Stimulated activated CD8-positive, alpha-beta memory T cell treated with anti-CD3 and anti-CD28 coated beads, Interleukin-4, amount 100 ng/mL, for 4 hours (primary cell): ENCODE results near the gene TNNC1.

Source experiments
- DNase-seq, 2 donors: peaks; one replicate each; pipeline ENCODE4 v3.0.0-alpha.2; 2020; ENCODE audit warnings: low read depth in 2 of 2, low spot score in 1 of 2

Gene TNNC1

GRCh38 chr3:52443791-52444687 lies 9.8 kb downstream of the TNNC1 start:
- DNase-seq = no peak

DNA sequence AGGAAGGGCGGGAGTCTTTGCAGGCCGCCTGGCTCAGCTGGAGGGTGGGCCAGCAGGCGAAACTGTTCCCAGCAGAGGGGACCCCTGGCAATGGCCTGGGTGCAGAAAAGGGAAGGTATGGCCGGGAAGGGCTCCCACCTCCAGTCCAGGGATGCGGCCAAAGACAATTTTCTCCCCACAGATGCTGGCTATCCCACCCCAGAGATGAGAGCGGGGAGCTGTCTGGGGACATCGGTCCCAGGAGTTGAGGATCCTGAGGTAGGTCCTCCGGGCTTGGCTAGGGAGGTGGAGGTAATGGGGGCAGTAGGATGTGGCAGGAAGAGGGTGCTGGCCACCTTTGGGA lies 10.6 kb downstream of the TNNC1 start:
- DNase-seq = no peak

DNA sequence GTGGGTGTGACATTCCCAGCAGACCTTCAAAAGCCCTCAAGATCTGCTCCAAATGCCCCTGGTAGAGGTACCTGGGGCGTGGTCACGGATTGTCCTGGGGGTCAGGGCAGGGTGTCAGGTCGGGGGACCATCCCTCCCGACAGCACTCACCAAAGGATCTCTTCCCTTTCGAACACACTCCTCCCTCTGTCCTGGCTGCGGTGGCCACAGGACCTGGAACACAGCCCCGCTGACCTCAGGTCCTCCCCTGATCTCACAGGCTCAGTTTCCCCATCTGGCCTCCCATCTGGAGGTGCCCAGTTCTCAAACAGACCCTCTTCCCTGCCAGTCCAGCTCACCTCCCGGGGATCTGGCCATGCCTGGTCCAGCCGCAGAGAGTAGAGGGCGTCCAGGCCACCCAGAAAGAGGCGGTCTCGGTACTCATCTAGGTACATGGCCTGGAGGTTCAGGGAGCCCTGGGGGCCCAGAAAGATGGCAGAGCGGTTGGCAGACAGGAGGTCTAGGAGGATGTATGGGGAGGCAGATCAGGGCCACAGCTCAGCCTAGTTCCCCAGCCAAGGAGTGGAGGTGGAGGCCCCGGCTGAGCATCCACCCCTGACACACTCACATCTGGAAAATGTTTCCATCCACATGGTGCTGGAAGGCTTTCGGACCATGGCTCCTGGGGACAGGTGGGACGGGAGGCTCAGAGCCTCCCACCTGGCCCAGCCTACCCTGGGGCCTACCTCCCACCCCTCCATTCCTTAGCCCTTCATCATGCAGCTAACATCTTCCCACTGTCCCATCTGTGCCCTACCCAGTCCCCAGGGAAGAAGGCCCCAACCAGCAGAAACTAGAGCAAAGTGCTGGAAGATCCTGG lies 11.2 kb downstream of the TNNC1 start:
- no peak for DNase-seq

DNA sequence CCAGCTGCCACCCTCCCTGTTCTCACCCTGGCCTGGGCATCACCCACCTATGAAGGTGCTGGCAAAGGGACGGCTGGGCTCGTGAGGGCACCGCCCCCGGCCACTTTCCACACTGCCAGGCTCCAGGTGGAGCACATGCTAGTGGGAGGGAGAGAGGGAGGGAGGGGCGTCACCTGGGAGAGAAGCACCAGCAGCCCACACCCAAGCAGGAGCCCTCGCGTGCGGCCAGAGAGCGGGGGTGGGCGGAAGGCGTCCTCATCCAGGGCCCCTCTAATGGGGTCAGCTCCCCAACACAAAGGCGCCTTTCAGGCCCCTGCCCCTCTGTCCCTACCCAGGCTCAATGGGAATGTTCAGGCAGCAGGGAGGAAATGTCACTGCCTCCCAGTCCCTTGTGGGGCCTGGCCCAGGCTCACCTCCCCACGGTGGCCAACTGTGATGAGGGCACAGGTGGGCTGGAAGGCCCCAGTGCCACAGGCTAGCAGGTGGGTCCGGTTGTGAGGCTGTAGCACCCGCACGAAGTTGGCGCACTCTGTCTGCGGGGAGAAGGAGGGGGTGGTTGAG lies 12.0 kb downstream of the TNNC1 start:
- DNase-seq = no peak

DNA sequence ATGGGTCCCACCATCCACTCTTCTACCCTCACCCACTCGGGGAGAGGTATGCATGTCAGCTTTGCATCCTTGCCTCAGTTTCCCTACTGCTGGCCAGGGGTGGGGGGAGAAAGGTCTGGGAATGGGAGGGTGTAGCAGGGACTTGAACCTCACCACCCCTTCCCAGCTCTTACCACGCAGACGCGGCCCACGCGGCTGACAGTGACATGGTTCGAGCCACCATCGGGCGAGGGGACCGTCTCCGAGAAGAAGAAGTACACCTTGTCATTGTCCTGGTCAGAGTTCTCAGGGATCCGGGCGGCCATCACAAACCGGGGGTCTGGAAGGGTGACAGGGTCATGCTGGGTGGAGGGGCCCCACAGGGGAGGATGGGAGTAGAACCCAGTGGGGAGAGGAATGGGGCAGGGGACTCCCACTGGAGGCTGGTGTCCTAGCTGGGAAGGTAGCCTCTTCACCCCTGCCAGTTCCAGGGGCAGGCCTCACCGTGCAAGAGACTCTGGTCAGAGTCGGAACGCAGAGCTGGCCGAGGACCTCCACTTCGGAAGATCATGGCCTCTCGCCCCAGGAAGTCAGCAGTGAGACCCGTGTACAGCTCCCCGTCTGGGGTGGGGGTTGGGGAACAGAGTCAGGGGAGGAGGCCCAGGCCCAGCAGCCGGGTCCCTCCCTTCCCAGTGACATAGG lies 12.6 kb downstream of the TNNC1 start:
- no peak for DNase-seq

DNA sequence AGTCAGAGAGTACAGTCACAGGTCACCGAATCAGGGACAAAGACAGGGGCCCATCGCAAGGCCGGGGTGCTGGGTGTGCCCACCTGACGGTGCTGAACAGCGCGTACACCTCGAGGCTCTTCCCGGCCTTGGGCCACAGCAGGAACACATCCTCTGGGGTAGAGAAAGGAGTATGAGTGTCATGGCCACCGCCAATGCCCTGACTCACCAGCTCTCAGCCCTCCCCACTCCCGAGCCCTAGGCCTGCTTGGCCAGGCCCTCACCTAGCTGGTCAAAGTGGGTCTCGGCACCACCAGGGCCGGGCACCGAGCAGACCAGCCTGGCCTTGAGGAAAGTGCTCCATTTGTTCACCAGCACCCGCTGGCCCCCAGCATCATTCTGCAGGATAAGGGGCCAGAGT lies 13.2 kb downstream of the TNNC1 start:
- no peak for DNase-seq

DNA sequence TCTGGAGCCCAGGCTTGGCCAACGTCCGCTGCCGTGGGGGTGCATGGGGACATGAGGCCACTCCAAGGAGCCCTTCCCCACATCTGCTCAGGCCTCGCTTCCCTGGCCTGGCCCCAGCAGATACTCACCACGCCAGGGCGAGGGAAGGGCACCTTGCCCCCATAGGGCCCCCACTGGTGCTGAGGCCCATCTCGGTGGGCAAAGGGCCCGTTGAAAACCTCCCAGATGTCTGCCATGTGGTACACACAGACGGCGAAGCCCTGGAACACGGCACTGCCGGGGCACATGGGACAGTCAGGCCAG lies 13.6 kb downstream of the TNNC1 start:
- DNase-seq = no peak

DNA sequence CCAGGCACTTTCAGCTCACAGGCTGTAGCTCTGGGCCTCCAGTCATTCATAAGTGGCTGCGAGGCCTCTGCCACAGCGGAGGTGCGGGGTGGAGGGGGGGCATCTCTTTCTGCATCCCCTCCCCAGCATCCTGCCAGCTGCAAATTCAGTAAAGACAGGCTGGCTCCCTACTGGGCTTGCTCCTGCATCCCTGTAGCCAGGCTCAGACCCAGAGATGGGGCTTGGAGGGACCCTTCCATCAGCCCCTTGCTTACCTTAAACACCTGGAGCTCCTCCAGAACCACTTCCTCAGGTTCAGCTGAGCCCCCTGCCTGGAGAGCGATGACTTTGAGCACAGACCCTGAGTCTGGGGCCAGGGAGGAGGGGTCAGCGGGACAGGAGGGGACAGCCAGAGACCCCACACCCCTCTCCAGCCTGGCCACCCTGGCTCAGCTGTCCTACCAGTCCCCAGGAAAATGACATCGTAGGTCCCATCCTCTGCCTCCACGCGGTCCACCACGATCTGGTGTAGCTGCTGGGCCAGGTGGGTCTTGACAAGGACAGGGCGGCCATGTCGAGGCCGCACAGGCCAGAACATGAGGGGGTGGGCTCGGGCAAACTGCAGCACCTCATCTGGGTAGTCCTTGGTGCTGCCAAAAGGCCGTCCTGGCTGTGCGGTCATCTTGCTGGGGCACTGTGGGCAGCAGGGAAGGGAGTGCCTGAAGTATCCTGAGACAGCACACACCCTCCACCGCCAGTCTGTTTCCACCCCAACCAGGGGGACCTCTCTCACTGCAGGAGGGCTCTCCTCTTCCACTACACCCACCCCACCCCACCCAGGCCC lies 14.2 kb downstream of the TNNC1 start:
- DNase-seq = no peak

GRCh38 chr3:52438579-52439425 lies 15.0 kb downstream of the TNNC1 start:
- DNase-seq = no peak

DNA sequence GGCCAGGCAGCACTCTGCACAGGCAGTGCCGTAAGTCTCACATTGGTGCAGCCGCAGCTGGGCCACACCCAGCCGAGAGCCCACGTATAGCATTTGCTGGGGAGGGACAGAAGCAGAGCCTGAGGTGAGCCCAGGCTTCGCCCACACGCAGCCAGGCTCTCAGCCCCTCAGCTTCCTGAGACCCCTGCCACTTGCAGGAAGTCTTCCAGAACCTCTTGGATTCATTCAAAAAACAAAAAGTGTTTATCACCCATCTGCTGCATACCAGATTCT lies 15.8 kb downstream of the TNNC1 start:
- DNase-seq = no peak

- DNase-seq = no peak
Observed at GRCh38 chr3:52437326-52438103, 16.3 kb downstream of the TNNC1 start.

- no peak for DNase-seq
Observed at GRCh38 chr3:52436500-52437149, 17.2 kb downstream of the TNNC1 start.

DNA sequence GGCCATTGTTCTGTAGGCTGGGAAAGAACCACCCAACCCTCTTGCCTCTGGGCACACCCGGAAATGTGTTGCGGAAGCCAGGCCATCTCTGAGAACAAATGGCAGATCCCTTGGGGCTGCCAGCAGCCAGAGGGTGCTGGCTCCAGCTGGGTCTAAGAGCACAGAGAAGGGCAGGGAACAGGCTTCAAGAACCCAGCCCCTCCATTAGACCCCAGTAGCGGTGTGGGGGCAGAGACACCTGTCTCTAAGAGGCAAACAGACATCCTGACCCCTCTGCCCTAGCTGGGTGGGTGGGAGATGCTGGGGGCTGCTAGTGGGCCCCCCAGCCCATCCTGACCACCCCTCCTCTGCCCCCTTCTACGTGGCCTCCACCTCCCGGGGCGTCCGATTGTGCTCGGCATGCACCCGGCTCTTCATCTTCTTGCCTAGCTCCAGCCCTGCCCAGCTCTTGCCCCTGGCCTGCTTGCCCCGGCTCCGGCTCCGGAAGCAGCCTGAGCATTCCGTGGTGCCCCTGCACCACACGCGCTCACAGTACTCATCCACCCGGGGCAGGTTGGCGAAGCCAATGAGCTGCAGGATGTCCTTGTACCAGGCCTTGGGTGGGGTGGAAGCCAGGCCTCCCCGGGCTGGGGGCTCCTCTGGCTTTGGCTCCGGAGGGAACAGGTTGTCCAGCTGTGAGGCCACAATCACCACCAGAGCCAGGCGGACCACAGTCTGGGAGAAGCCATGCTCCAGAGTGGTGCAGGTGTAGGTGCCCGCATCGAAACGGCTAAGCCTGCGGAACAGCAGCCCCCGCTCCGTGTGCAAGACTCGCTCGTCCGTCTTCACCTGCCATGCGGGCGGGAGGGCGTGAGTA lies 18.4 kb downstream of the TNNC1 start:
- DNase-seq = no peak

DNA sequence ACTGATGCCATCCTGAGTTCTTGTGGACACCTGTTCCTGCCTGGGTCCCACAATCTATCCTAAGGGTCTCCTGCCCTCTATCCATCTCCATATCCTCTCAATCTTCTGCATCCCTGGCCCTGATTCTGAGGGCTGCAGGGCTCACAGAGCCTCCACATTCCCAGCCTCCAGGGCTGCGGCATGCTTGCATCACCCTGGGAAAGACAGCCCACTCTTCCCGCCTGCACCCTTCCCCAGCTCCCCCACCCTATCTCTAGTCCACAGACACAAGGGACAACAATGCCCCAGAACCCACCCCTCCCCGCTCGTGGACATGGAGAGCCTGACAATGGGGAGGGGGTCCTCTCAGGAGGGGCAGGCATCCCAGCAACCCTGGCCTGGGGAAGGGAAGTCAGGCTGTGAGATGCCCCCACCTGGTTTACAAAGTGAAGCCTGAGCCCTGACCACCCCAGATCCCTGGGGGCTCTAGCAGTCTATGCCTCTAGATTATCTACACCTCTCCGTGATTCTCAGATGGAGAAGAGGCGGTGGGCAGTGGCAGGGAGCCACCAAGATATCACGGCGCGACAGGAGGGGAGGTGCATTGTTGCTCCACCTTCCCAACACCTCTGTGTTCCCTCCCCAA lies 19.2 kb downstream of the TNNC1 start:
- DNase-seq = no peak

GRCh38 chr3:52433996-52434479 lies 19.8 kb downstream of the TNNC1 start:
- DNase-seq = no peak

DNA sequence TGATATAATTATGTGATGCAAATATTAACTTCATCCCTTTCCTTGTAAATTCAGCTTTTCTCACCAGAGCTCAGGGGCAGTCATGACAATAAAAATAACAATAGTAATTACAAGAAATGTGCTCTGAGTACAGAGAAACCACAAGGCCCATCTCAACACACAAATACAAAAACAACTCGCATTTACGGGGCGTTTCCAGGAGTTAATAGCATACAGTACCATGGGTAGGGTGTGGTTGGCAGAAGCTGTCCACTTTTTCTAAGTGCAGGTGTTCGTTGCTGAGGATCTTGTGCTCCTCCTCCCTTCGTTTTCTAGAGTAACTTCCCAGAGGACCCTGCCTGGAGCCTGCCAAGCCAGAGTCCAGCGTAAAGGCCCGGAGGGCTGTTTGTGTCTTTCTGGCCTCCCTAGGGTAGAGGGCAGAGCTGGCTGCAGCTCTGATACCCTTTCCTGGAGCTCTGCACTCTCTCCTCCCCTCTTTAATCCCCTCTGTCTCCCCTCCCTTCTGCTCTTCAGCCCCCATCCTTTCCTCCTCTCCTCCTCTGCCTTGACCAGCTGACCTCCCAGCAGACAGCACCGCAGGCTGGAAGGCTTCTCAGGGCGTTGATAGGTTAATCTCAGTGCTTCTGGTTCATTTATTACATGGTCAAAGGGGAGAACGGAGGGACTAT lies 20.4 kb downstream of the TNNC1 start:
- DNase-seq = no peak

- DNase-seq = no peak
Observed at GRCh38 chr3:52432691-52433141, 21.1 kb downstream of the TNNC1 start.
